CD4-positive, CD25-positive, alpha-beta regulatory T cell (primary cell): ENCODE data around the gene BRWD1. TPM values are rescaled to one million over a fixed set of nuclear protein-coding genes. Genes with fewer than 3 reads are reported as not detected.

Experiments
- ATAC-seq, 2 donors: fragments of 150-1000 bp; cut with Tn5 transposase; one replicate each; pipeline ENCODE4 v1.10.0; 2021; ENCODE audit warnings: low read depth in 2 of 2, moderate number of reproducible peaks in 2 of 2, moderate library complexity in 1 of 2
- DNase-seq, 3 donors: peaks; one replicate each; pipeline versions ENCODE4 v3.0.0 to v3.0.0-alpha.2; 2012 to 2022; ENCODE audit warnings: mixed read lengths in 1 of 3
- H3K27ac ChIP-seq: one replicate; pipeline ENCODE4 v1.7.0; 2013; ENCODE audit warnings: mild to moderate bottlenecking, low read length; ENCODE audit not compliant: insufficient read depth, poor library complexity, severe bottlenecking
- H3K27me3 ChIP-seq: one replicate; pipeline ENCODE4 v1.7.0; 2013; ENCODE audit warnings: low read length; ENCODE audit not compliant: control insufficient read depth, insufficient read depth
- H3K36me3 ChIP-seq: one replicate; pipeline ENCODE4 v1.7.0; 2013; ENCODE audit warnings: mild to moderate bottlenecking, low read length, moderate library complexity; ENCODE audit not compliant: control insufficient read depth, insufficient read depth
- H3K4me1 ChIP-seq: 2 replicates; pipeline ENCODE4 v1.7.0; 2013; ENCODE audit warnings: mild to moderate bottlenecking, low read length; ENCODE audit not compliant: insufficient read depth, control insufficient read depth, poor library complexity, severe bottlenecking
- H3K4me3 ChIP-seq: one replicate; pipeline ENCODE4 v1.7.0; 2013; ENCODE audit warnings: low read depth, mild to moderate bottlenecking, low read length, moderate library complexity
- H3K9me3 ChIP-seq, 2 experiments: 1 replicate in 1 of 2; 2 replicates in 1 of 2; pipeline ENCODE4 v1.7.0; 2013; ENCODE audit warnings: low read length in 2 of 2, mild to moderate bottlenecking in 1 of 2, moderate library complexity in 1 of 2; ENCODE audit not compliant: control insufficient read depth in 2 of 2
- H3K27ac Mint-ChIP-seq, 3 donors: one replicate each; pipeline ENCODE4 v1.8.0; 2020 to 2022; ENCODE audit warnings: mild to moderate bottlenecking in 3 of 3, mixed read lengths in 3 of 3, moderate library complexity in 2 of 3
- H3K27me3 Mint-ChIP-seq: one replicate; pipeline ENCODE4 v1.8.0; 2022; ENCODE audit warnings: mild to moderate bottlenecking, mixed read lengths
- H3K36me3 Mint-ChIP-seq: one replicate; pipeline ENCODE4 v1.8.0; 2020; ENCODE audit warnings: mixed read lengths
- H3K4me1 Mint-ChIP-seq, 4 donors: one replicate each; pipeline ENCODE4 v1.8.0; 2020 to 2022; ENCODE audit warnings: mixed read lengths in 4 of 4, mild to moderate bottlenecking in 1 of 4
- H3K4me3 Mint-ChIP-seq, 4 donors: one replicate each; pipeline ENCODE4 v1.8.0; 2020 to 2022; ENCODE audit warnings: mild to moderate bottlenecking in 4 of 4, mixed read lengths in 4 of 4, moderate library complexity in 3 of 4
- H3K9me3 Mint-ChIP-seq, 7 donors: one replicate each; pipeline ENCODE4 v1.8.0; 2020 to 2022; ENCODE audit warnings: mixed read lengths in 7 of 7, mild to moderate bottlenecking in 3 of 7, moderate library complexity in 2 of 7
- polyA plus RNA-seq, 4 donors: library from polyadenylated mRNA; unstranded; fragments of 300-500 nt; fragmentation: Illumina TruSeq; gene quantifications; one replicate each; pipeline ENCODE4 v1.2.3, GENCODE V29; 2021
- total RNA-seq: library from RNA; stranded (reverse); gene quantifications from one replicate; pipeline ENCODE4 v1.2.3, GENCODE V29; 2022

Gene BRWD1
- total and polyA plus RNA-seq, 5 donors from 2014 or later, result 33.9 to 110 (median 42.1) TPM

- Histone ChIP-seq H3K9me3 (no peaks in the 10 kb centered on the region), H3K4me3 (peak within 1 kb of the TSS; percentile 86), H3K4me1 (peaks cover 35% of the 10 kb centered on the region), H3K27ac (peak within 1 kb of the TSS; percentile 88), H3K36me3 (peaks cover 25% of the 10 kb centered on the region), H3K27me3 (no peaks in the 10 kb centered on the region)
- Mint-ChIP-seq H3K4me1 (peaks cover 29 to 48% (median 38%) of the 10 kb centered on the region in 4 donors), H3K36me3 (peaks cover 23% of the 10 kb centered on the region), H3K27me3 (peaks cover 21% of the 10 kb centered on the region), H3K9me3 (peaks cover 0 to 2% (median 0%) of the 10 kb centered on the region in 7 donors), H3K4me3 (peak within 1 kb of the TSS; percentile 96 to 100 (median 97)), H3K27ac (peak within 1 kb of the TSS; percentile 95 to 98 (median 97))
- DNase-seq (peak; percentile 87 to 91 (median 89)), ATAC-seq (peak; percentile 1 to 23)
Observed at GRCh38 chr21:39348355-39349210, 35.2 kb upstream of the BRWD1 start, which contains the start of gene HMGN1. HMGN1 (minus strand) TSS chr21:39349088; CDS start chr21:39348917, 171 bp downstream.

DNA sequence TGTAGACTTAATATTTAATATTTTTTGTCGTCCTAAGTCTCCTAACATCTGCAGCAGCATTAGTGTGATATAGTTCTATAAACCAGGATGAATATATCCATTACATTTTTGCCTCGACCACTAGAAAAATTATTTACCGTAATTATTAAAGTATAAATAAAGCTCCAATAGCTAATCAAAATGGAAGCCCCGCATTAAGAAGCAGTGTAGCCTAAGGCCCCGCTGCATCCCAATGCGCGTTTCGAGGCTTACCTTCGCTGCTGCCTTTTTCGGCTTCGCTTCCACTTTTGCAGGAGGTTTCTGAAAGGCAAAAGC lies 34.6 kb upstream of the BRWD1 start:
- peaks cover 35% of the 10 kb centered on the region for H3K4me1 ChIP-seq
- peaks cover 21% of the 10 kb centered on the region for H3K27me3 Mint-ChIP-seq
- no peaks in the 10 kb centered on the region for H3K9me3 ChIP-seq
- peak overlapping the region; percentile 93 to 100 (median 96) for H3K4me3 Mint-ChIP-seq
- peaks cover 29% of the 10 kb centered on the region for H3K36me3 Mint-ChIP-seq
- ATAC-seq (no peak), DNase-seq (peak in 2 of 3 donors; percentile 18 to 44)
- H3K27ac ChIP-seq, result peak overlapping the region; percentile 88
- peaks cover 31% of the 10 kb centered on the region for H3K36me3 ChIP-seq
- peaks cover 0 to 2% (median 0%) of the 10 kb centered on the region in 7 donors for H3K9me3 Mint-ChIP-seq
- H3K27ac Mint-ChIP-seq, result peak overlapping the region in 2 of 3 donors; percentile 89 to 93
- no peaks in the 10 kb centered on the region for H3K27me3 ChIP-seq
- peak overlapping the region; percentile 86 for H3K4me3 ChIP-seq
- H3K4me1 Mint-ChIP-seq, result peaks cover 31 to 50% (median 40%) of the 10 kb centered on the region in 4 donors

DNA sequence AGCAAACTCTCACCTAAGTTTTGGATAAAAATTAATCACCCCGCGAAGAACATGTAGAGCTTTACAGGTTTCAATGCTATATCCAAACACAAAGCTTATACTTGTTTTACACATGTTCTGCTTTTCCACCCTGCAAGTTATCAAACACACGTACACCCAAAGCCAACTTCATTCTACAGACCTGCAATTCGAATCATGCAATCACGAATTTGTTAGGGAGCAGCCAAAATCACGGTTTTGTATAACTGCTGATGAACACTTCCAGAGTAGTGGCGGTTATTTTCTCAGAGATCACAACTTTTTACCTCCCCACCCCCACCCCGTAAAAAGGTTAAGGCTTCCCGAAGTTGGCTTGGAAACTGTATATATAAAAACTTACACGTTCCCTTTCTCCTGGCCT lies 34.1 kb upstream of the BRWD1 start:
- peaks cover 29% of the 10 kb centered on the region for H3K36me3 Mint-ChIP-seq
- DNase-seq (peak in 1 of 3 donors; percentile 24), ATAC-seq (no peak)
- H3K36me3 ChIP-seq, result peaks cover 32% of the 10 kb centered on the region
- H3K4me3 Mint-ChIP-seq, result peak overlapping the region; percentile 93 to 100 (median 96)
- H3K9me3 ChIP-seq, result no peaks in the 10 kb centered on the region
- peaks cover 31 to 51% (median 40%) of the 10 kb centered on the region in 4 donors for H3K4me1 Mint-ChIP-seq
- no peaks in the 10 kb centered on the region for H3K27me3 ChIP-seq
- H3K27ac Mint-ChIP-seq, result peak overlapping the region; percentile 82 to 93 (median 89)
- peaks cover 35% of the 10 kb centered on the region for H3K4me1 ChIP-seq
- peak overlapping the region; percentile 86 for H3K4me3 ChIP-seq
- H3K27ac ChIP-seq, result peak overlapping the region; percentile 88
- H3K9me3 Mint-ChIP-seq, result no peaks in the 10 kb centered on the region
- peaks cover 21% of the 10 kb centered on the region for H3K27me3 Mint-ChIP-seq

GRCh38 chr21:39346671-39347331 lies 33.4 kb upstream of the BRWD1 start:
- H3K27ac ChIP-seq, result no peak overlapping the region
- peaks cover 31% of the 10 kb centered on the region for H3K36me3 Mint-ChIP-seq

GRCh38 chr21:39346206-39346605 lies 32.8 kb upstream of the BRWD1 start:
- DNase-seq, result no peak
- no peaks in the 10 kb centered on the region for H3K9me3 Mint-ChIP-seq
- Histone ChIP-seq H3K27ac (no peak overlapping the region), H3K27me3 (no peaks in the 10 kb centered on the region), H3K9me3 (no peaks in the 10 kb centered on the region), H3K36me3 (peaks cover 40% of the 10 kb centered on the region), H3K4me1 (peaks cover 35% of the 10 kb centered on the region), H3K4me3 (peak overlapping the region; percentile 86)
- H3K27me3 Mint-ChIP-seq, result peaks cover 9% of the 10 kb centered on the region
- H3K27ac Mint-ChIP-seq, result peak overlapping the region in 2 of 3 donors; percentile 55 to 89
- H3K36me3 Mint-ChIP-seq, result peaks cover 36% of the 10 kb centered on the region
- peaks cover 31 to 51% (median 40%) of the 10 kb centered on the region in 4 donors for H3K4me1 Mint-ChIP-seq
- ATAC-seq, result no peak
- H3K4me3 Mint-ChIP-seq, result peak overlapping the region; percentile 69 to 100 (median 76)

More at GRCh38 chr21:39346671-39347331, 33.4 kb upstream of the BRWD1 start:
- H3K27ac Mint-ChIP-seq, result peak overlapping the region; percentile 16 to 89 (median 48)
- ATAC-seq, result no peak
- Histone ChIP-seq H3K4me3 (peak overlapping the region; percentile 86), H3K27me3 (no peaks in the 10 kb centered on the region), H3K9me3 (no peaks in the 10 kb centered on the region), H3K36me3 (peaks cover 34% of the 10 kb centered on the region), H3K4me1 (peaks cover 35% of the 10 kb centered on the region)
- peaks cover 31 to 51% (median 40%) of the 10 kb centered on the region in 4 donors for H3K4me1 Mint-ChIP-seq
- no peak for DNase-seq
- peaks cover 13% of the 10 kb centered on the region for H3K27me3 Mint-ChIP-seq
- peak overlapping the region; percentile 69 to 100 (median 76) for H3K4me3 Mint-ChIP-seq
- H3K9me3 Mint-ChIP-seq, result no peaks in the 10 kb centered on the region

GRCh38 chr21:39345440-39345839 lies 32.0 kb upstream of the BRWD1 start:
- DNase-seq (no peak), ATAC-seq (no peak)
- H3K4me1 Mint-ChIP-seq, result peaks cover 31 to 50% (median 39%) of the 10 kb centered on the region in 4 donors
- H3K27ac Mint-ChIP-seq, result peak overlapping the region in 2 of 3 donors; percentile 54 to 55
- no peaks in the 10 kb centered on the region for H3K27me3 ChIP-seq
- peaks cover 35% of the 10 kb centered on the region for H3K4me1 ChIP-seq
- peaks cover 7% of the 10 kb centered on the region for H3K27me3 Mint-ChIP-seq
- no peaks in the 10 kb centered on the region for H3K9me3 Mint-ChIP-seq
- H3K36me3 Mint-ChIP-seq, result peaks cover 36% of the 10 kb centered on the region
- no peaks in the 10 kb centered on the region for H3K9me3 ChIP-seq
- no peak overlapping the region for H3K4me3 ChIP-seq
- no peak overlapping the region for H3K27ac ChIP-seq
- H3K36me3 ChIP-seq, result peaks cover 40% of the 10 kb centered on the region
- H3K4me3 Mint-ChIP-seq, result peak overlapping the region; percentile 52 to 100 (median 76)

GRCh38 chr21:39344848-39345247 lies 31.4 kb upstream of the BRWD1 start:
- Histone ChIP-seq H3K4me1 (peaks cover 30% of the 10 kb centered on the region), H3K9me3 (no peaks in the 10 kb centered on the region), H3K36me3 (peaks cover 40% of the 10 kb centered on the region), H3K4me3 (no peak overlapping the region), H3K27me3 (no peaks in the 10 kb centered on the region), H3K27ac (peak overlapping the region; percentile 7)
- peaks cover 7% of the 10 kb centered on the region for H3K27me3 Mint-ChIP-seq
- H3K9me3 Mint-ChIP-seq, result no peaks in the 10 kb centered on the region
- ATAC-seq (no peak), DNase-seq (no peak)
- H3K36me3 Mint-ChIP-seq, result peaks cover 36% of the 10 kb centered on the region
- peak overlapping the region in 1 of 3 donors; percentile 20 for H3K27ac Mint-ChIP-seq
- peak overlapping the region in 3 of 4 donors; percentile 32 to 100 (median 68) for H3K4me3 Mint-ChIP-seq
- peaks cover 31 to 44% (median 37%) of the 10 kb centered on the region in 4 donors for H3K4me1 Mint-ChIP-seq
